TTC549 (cell line): ENCODE measurements around the gene KLRG1.
A peak's percentile ranks its signal among the peaks of the same experiment; 100 is the strongest.

Experiments
- FAIRE-seq: peaks from 2 replicates; lab custom pipeline; 2012; peaks lifted over from hg19 to GRCh38; lab: Jason Lieb, UNC

Gene KLRG1

GRCh38 chr12:9041321-9041720 lies 52.0 kb downstream of the KLRG1 start:
- FAIRE-seq = no peak

GRCh38 chr12:9043766-9044165 lies 54.4 kb downstream of the KLRG1 start:
- FAIRE-seq = no peak

DNA sequence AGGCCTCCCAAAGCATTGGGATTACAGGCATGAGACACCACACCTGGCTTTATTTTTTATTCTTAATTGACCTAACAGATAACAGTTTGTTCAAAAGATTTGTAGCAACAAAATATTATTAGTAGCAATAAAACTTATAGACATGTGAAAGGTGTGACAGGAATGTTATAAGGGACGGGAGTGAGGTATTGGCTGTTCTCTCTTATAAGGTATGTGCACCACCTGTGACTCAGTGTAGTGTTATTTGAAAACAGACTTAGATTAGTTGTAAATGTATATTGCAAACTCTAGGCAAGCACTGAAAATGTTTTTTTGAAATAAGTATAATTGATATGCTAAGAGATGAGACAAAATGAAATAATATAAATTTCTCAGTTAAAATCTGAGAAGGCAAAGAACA lies 57.8 kb downstream of the KLRG1 start:
- FAIRE-seq = no peak

DNA sequence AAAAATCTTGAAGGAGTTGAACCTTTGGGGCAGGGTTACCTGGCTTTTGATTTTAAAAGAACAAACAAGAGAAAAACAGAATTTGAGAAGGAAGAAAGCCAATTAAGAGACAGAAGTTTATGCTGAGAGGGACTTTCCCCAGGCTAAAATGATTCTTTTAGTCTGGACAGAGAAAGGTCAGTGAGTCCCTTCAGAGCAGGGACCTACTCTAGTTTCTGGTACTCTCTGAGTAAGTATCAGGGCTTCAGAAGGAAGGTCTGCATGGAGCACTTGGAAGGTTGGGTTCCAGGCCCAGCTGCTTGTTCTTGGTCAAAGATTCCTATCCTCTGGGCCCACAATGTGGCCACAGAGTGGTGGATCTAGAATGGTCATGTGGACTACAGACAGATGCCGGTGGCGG lies 59.6 kb downstream of the KLRG1 start:
- FAIRE-seq = no peak

DNA sequence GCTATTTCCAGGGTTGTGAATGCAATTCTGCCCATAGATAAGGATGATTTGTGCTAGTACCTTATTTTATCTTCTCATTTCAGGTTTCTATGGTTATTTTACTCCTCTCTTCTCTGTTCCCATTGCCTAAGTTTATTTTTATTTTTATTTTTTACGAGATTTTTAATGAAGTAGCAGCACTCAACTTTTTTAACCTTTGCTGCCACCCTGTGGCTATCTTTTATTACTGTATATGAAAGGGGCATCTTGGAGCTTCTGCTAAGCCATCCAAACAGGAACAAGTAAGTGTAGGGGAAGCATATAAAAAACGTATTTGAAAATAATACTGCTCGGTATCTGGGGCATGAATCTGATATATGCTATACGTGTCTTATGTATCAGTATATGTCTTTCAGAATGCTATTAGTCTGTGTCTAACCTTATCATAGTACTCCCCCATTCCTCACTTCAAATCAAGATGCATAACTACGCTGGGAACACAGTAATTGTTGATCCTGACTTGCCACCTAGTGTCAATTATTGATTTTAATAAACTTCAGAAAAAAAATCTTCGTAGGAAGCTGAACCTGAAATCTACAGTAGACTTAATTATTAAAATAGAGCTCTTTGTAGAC lies 60.3 kb downstream of the KLRG1 start:
- peak; percentile 85 for FAIRE-seq

DNA sequence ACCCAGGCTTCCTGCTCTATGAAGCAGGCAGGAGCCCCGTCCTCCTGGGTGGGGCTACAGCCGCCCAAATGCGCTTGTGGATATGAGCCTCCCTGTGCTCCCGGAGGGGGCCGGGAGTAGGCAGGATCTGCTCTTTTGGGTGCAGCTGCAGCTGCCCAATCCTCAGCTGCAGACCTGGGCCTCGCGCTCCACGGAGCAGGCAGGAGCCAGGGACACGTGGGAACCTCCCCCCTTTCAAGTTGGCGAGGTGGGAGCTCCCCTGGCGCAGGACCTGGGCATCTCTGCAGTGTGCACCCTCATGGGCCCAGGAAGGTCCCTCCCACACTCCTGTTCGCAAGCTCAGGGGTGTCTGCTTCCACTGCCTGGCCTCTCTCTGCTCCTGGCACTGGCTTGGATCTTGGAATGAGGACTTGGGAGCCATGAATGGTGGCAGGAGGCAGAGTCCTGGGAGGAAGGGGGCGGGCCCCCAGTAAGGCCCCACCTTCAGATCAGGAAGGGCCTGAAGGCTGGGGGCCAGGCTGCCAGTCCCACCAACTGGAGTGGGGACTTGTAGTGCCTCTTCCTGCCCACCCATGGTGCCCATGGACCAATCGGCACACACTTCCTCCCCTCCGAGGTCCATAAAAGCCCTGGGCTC lies 61.3 kb downstream of the KLRG1 start:
- no peak for FAIRE-seq

DNA sequence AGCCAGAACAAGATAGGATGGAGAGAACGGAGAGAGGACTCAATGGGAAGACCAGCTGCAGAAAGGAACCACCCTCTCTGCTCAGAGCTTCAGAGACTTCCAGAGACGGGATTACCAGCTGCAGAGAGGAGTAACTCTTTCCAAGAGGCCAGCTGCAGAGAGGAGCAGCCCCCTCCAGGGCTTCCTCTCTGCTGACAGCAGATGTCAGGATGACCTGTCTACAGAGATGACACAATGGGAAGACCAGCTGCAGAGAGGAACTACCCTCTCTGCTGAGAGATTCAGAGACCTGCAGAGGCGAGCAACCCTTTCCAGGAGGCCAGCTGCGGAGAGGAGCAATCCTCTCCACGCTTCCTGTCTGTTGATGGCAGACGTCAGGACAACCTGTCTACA lies 61.8 kb downstream of the KLRG1 start:
- FAIRE-seq = no peak

DNA sequence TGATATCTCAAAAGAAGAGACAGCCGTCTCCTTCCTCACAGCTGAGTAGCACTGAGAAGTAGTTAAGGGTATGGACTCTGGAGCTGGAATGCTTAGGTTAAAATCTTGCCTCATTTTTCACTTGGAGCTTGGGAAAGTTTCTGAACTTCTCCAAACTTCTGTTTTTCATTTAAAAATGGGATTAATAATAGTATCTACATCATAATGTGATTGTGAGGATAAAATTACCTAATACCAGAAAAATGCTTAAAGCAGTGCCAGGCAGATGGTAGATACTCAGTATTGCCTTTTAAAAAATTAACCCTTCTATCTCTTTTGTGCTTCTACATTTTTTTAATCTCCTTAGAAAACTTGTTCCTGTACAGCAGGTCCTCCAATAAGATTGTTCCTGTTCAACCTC lies 63.3 kb downstream of the KLRG1 start:
- FAIRE-seq = no peak
